GM18909 (cell line): ENCODE measurements around the gene PPT2.

ENCODE experiments used
- ATAC-seq: cut with Tn5 transposase; IDR thresholded peaks from one replicate; pipeline ENCODE4 v1.9.1; 2021; ENCODE audit warnings: mild to moderate bottlenecking; ENCODE audit not compliant: unreplicated experiment, poor library complexity

PPT2 gene

GRCh38 chr6:32149932-32150870 lies 3.7 kb upstream of the PPT2 start:
- no peak for ATAC-seq

- no peak for ATAC-seq
These were observed 2.6 kb upstream of the PPT2 start for GRCh38 chr6:32151181-32151862.

GRCh38 chr6:32151863-32152768 lies 1.8 kb upstream of the PPT2 start, which contains the start of gene PRRT1:
TSS of gene PRRT1 (minus strand) at chr6:32151939. CDS start at chr6:32151827, 112 bp downstream.
- no peak for ATAC-seq

GRCh38 chr6:32152769-32153563 lies 975 bp upstream of the PPT2 start:
- ATAC-seq: no peak

- peak; percentile 73 for ATAC-seq
These were observed 697 bp downstream of the PPT2 start for GRCh38 chr6:32154514-32155161.

GRCh38 chr6:32156891-32157290 lies 3.0 kb downstream of the PPT2 start:
- no peak for ATAC-seq

- no peak for ATAC-seq
These were observed 4.1 kb downstream of the PPT2 start for GRCh38 chr6:32158052-32158451.

GRCh38 chr6:32163559-32164258 lies 9.8 kb downstream of the PPT2 start:
- ATAC-seq: no peak

GRCh38 chr6:32164295-32164694 lies 10.4 kb downstream of the PPT2 start, which contains the start of gene EGFL8:
TSS of gene EGFL8 (plus strand) at chr6:32164595. CDS start at chr6:32166166, 1,571 bp downstream.
- ATAC-seq: no peak

- ATAC-seq: no peak
These were observed 12.6 kb downstream of the PPT2 start for GRCh38 chr6:32166411-32167061.

GRCh38 chr6:32167154-32167760 lies 13.3 kb downstream of the PPT2 start:
- no peak for ATAC-seq

- ATAC-seq: no peak
These were observed 13.9 kb downstream of the PPT2 start for GRCh38 chr6:32167761-32168262.

- no peak for ATAC-seq
These were observed 14.4 kb downstream of the PPT2 start for GRCh38 chr6:32168350-32168749.

GRCh38 chr6:32168807-32169591 lies 15.1 kb downstream of the PPT2 start:
- no peak for ATAC-seq

- ATAC-seq: no peak
These were observed 16.4 kb downstream of the PPT2 start for GRCh38 chr6:32170294-32170693.

- ATAC-seq: no peak
These were observed 17.3 kb downstream of the PPT2 start for GRCh38 chr6:32171234-32171633.
